Measurements from ENCODE around the gene KCNC2.

KCNC2 gene

GRCh38 chr12:75177997-75178396 is 31.6 kb downstream of the KCNC2 start:
- Histone ChIP-seq H3K9me2 (replicated peaks; ENCODE audit: control insufficient read depth, low read length) (no peaks in the 10 kb centered on the region), H3K36me3 (ENCODE audit: control insufficient read depth, low read length) (no peaks in the 10 kb centered on the region), H3K4me2 (ENCODE audit: low read length) (no peak overlapping the region), H3K9me3 (ENCODE audit: control insufficient read depth, insufficient read depth, low read length) (no peaks in the 10 kb centered on the region), H3K4me3 (ENCODE audit: low read length) (no peak overlapping the region), H4K20me1 (ENCODE audit: control insufficient read depth, insufficient read depth, low read depth, low read length) (no peaks in the 10 kb centered on the region), H3K79me2 (ENCODE audit: control insufficient read depth, low read length) (no peaks in the 10 kb centered on the region), H3F3A (ENCODE audit: control insufficient read depth, insufficient read depth) (no peaks in the 10 kb centered on the region), H3K27me3 (ENCODE audit: control insufficient read depth, low read length) (no peaks in the 10 kb centered on the region), H3K27ac (ENCODE audit: low read depth, low read length) (no peak overlapping the region), H3K4me1 (ENCODE audit: control insufficient read depth, low read length) (no peaks in the 10 kb centered on the region)
- TF ChIP-seq EZH2phosphoT487 (IDR thresholded peaks at IDR 0.05; ENCODE audit: borderline replicate concordance, low read length), result no peak
- TF ChIP-seq, protein P1, sequence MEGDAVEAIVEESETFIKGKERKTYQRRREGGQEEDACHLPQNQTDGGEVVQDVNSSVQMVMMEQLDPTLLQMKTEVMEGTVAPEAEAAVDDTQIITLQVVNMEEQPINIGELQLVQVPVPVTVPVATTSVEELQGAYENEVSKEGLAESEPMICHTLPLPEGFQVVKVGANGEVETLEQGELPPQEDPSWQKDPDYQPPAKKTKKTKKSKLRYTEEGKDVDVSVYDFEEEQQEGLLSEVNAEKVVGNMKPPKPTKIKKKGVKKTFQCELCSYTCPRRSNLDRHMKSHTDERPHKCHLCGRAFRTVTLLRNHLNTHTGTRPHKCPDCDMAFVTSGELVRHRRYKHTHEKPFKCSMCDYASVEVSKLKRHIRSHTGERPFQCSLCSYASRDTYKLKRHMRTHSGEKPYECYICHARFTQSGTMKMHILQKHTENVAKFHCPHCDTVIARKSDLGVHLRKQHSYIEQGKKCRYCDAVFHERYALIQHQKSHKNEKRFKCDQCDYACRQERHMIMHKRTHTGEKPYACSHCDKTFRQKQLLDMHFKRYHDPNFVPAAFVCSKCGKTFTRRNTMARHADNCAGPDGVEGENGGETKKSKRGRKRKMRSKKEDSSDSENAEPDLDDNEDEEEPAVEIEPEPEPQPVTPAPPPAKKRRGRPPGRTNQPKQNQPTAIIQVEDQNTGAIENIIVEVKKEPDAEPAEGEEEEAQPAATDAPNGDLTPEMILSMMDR (IDR thresholded peaks at IDR 0.05; ENCODE audit: low read depth, low read length, poor library complexity, severe bottlenecking), result no peak

DNA sequence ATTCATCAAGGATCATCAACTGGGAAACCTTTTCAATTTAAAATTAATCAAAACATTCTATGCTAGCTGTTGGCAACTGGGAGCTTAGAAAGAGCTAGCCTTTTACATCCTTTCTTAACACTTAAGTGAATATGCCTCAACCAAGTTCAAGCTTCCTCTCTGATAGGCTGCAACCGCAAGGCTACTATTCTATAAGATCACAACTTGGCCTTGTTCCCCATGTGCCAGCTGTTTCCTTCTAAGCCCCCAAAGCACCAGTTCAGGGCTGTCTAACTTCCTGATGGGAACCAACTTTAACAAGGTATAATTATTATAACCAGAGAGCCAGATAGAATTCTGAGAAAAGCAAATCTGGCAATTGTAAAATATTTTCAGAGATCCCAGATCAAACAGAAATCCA is 37.0 kb downstream of the KCNC2 start:
- Histone ChIP-seq H3K9me2 (replicated peaks; ENCODE audit: control insufficient read depth, low read length) (no peaks in the 10 kb centered on the region), H3K4me3 (ENCODE audit: low read length) (no peak overlapping the region), H3K27me3 (ENCODE audit: control insufficient read depth, low read length) (no peaks in the 10 kb centered on the region), H3K36me3 (ENCODE audit: control insufficient read depth, low read length) (no peaks in the 10 kb centered on the region), H3K79me2 (ENCODE audit: control insufficient read depth, low read length) (no peaks in the 10 kb centered on the region), H3K4me2 (ENCODE audit: low read length) (no peak overlapping the region), H3K9me3 (ENCODE audit: control insufficient read depth, insufficient read depth, low read length) (no peaks in the 10 kb centered on the region), H3K4me1 (ENCODE audit: control insufficient read depth, low read length) (no peaks in the 10 kb centered on the region), H3K27ac (ENCODE audit: low read depth, low read length) (no peak overlapping the region), H4K20me1 (ENCODE audit: control insufficient read depth, insufficient read depth, low read depth, low read length) (no peaks in the 10 kb centered on the region), H3F3A (ENCODE audit: control insufficient read depth, insufficient read depth) (no peaks in the 10 kb centered on the region)
- TF ChIP-seq, protein P1 (IDR thresholded peaks at IDR 0.05; ENCODE audit: low read depth, low read length, poor library complexity, severe bottlenecking), result no peak
- TF ChIP-seq EZH2phosphoT487 (IDR thresholded peaks at IDR 0.05; ENCODE audit: borderline replicate concordance, low read length), result no peak

- H3K4me3 ChIP-seq (ENCODE audit: low read length), result no peak overlapping the region
- TF ChIP-seq EZH2phosphoT487 (IDR thresholded peaks at IDR 0.05; ENCODE audit: borderline replicate concordance, low read length), result no peak
- TF ChIP-seq, protein P1 (IDR thresholded peaks at IDR 0.05; ENCODE audit: low read depth, low read length, poor library complexity, severe bottlenecking), result no peak
- H3F3A ChIP-seq (ENCODE audit: control insufficient read depth, insufficient read depth), result no peaks in the 10 kb centered on the region
- no peaks in the 10 kb centered on the region for H4K20me1 ChIP-seq (ENCODE audit: control insufficient read depth, insufficient read depth, low read depth, low read length)
- H3K79me2 ChIP-seq (ENCODE audit: control insufficient read depth, low read length), result no peaks in the 10 kb centered on the region
- H3K9me2 ChIP-seq (replicated peaks; ENCODE audit: control insufficient read depth, low read length), result no peaks in the 10 kb centered on the region
- H3K9me3 ChIP-seq (ENCODE audit: control insufficient read depth, insufficient read depth, low read length), result no peaks in the 10 kb centered on the region
- H3K36me3 ChIP-seq (ENCODE audit: control insufficient read depth, low read length), result no peaks in the 10 kb centered on the region
- H3K27ac ChIP-seq (ENCODE audit: low read depth, low read length), result no peak overlapping the region
- H3K4me1 ChIP-seq (ENCODE audit: control insufficient read depth, low read length), result no peaks in the 10 kb centered on the region
- no peaks in the 10 kb centered on the region for H3K27me3 ChIP-seq (ENCODE audit: control insufficient read depth, low read length)
- no peak overlapping the region for H3K4me2 ChIP-seq (ENCODE audit: low read length)
These were observed 38.9 kb downstream of the KCNC2 start for GRCh38 chr12:75170640-75171185.
